PC-9 (cell line): ENCODE results near the gene NOD1. TPM values are rescaled to one million over a fixed set of nuclear protein-coding genes. Genes with fewer than 3 reads are reported as not detected.

ENCODE experiments used
- BruUV-seq: library from RNA; stranded (reverse); fragments of 400-500 nt; replicated peaks from 2 replicates; lab custom pipeline; 2021; lab: Mats Ljungman, UMichigan
- CTCF ChIA-PET: fragments of 300-600 bp; sonication (Branson Sonifier 250); formaldehyde crosslinking; loops from one replicate; lab custom pipeline; 2022; ENCODE audit warnings: antibody characterized with exemption; lab: Charles Lee
- POLR2A ChIA-PET: fragments of 300-600 bp; sonication (Branson Sonifier 250); formaldehyde crosslinking; loops from one replicate; lab custom pipeline; 2022; ENCODE audit warnings: antibody characterized with exemption; ENCODE audit not compliant: unreplicated experiment; lab: Charles Lee
- DNase-seq, 2 experiments: peaks; one replicate each; pipeline versions ENCODE4 v3.0.0 to v3.0.0-alpha.2; 2015 to 2022; ENCODE audit warnings: mixed read lengths in 1 of 2
- H2AFZ ChIP-seq: fragments of 200-600 bp; sonication (generic); 2 replicates; pipeline ENCODE4 v1.8.1; 2017; ENCODE audit warnings: antibody characterized with exemption
- H3F3A ChIP-seq: fragments of 200-600 bp; sonication (generic); 2 replicates; pipeline ENCODE4 v1.8.1; 2017; ENCODE audit warnings: antibody characterized with exemption, mild to moderate bottlenecking, low read depth; ENCODE audit not compliant: insufficient read depth
- H3K27ac ChIP-seq: fragments of 200-600 bp; sonication (generic); 2 replicates; pipeline ENCODE4 v1.6.1; 2016; ENCODE audit warnings: mixed run types
- H3K27me3 ChIP-seq: fragments of 200-600 bp; sonication (generic); 2 replicates; pipeline ENCODE4 v1.6.1; 2016; ENCODE audit warnings: low read depth, mixed run types; ENCODE audit not compliant: insufficient read depth
- H3K36me3 ChIP-seq: fragments of 200-600 bp; sonication (generic); 2 replicates; pipeline ENCODE4 v1.6.1; 2016; ENCODE audit warnings: low read depth, mixed run types
- H3K4me1 ChIP-seq: fragments of 200-600 bp; sonication (generic); replicated peaks from 2 replicates; pipeline ENCODE4 v1.6.1; 2016; ENCODE audit warnings: mixed run types; ENCODE audit not compliant: insufficient read depth
- H3K4me2 ChIP-seq: fragments of 200-600 bp; sonication (generic); 2 replicates; pipeline ENCODE4 v1.6.1; 2017; ENCODE audit warnings: mixed run types
- H3K4me3 ChIP-seq: fragments of 200-600 bp; sonication (generic); 2 replicates; pipeline ENCODE4 v1.6.1; 2016; ENCODE audit warnings: mixed run types
- H3K79me2 ChIP-seq: fragments of 200-600 bp; sonication (generic); 2 replicates; pipeline ENCODE4 v1.6.1; 2017; ENCODE audit warnings: low read depth, mixed run types
- H3K9me2 ChIP-seq: fragments of 200-600 bp; sonication (generic); 2 replicates; pipeline ENCODE4 v1.8.1; 2017; ENCODE audit warnings: mild to moderate bottlenecking; ENCODE audit not compliant: insufficient read depth
- H3K9me3 ChIP-seq: fragments of 200-600 bp; sonication (generic); 2 replicates; pipeline ENCODE4 v1.8.1; 2016; ENCODE audit warnings: low read depth; ENCODE audit not compliant: insufficient read depth
- H4K20me1 ChIP-seq: fragments of 200-600 bp; sonication (generic); 2 replicates; pipeline ENCODE4 v1.8.1; 2017; ENCODE audit not compliant: insufficient read depth
- CTCF ChIP-seq: fragments of 200-600 bp; sonication (generic); conservative IDR thresholded peaks from 2 replicates; pipeline ENCODE4 v1.6.1; 2017; ENCODE audit warnings: mixed run types, antibody characterized with exemption, mild to moderate bottlenecking, moderate library complexity
- EZH2 ChIP-seq: fragments of 200-600 bp; sonication (generic); IDR thresholded peaks from 2 replicates; pipeline ENCODE4 v1.8.0; 2017; ENCODE audit warnings: antibody characterized with exemption, low read depth
- intact Hi-C: fragments of 100-400 bp; cut with micrococcal nuclease; formaldehyde crosslinking; loops from one replicate; pipeline ENCODE4 v1.10.0; 2022; ENCODE audit not compliant: unreplicated experiment
- total RNA-seq: library from RNA; stranded (reverse); gene quantifications from 2 replicates; pipeline ENCODE4 v1.2.3, GENCODE V29; 2021

The NOD1 gene
- total RNA-seq, 1 experiment from 2014 or later: 16.5 TPM

GRCh38 chr7:30476459-30477145 is 2.0 kb downstream of the NOD1 start:
- no peak for TF ChIP-seq CTCF
- no peak for TF ChIP-seq EZH2
- H3K9me2 ChIP-seq: no peaks in the 10 kb centered on the region
- no peaks in the 10 kb centered on the region for H3K36me3 ChIP-seq
- no peaks in the 10 kb centered on the region for H4K20me1 ChIP-seq
- H3K4me3 ChIP-seq: no peak overlapping the region
- no peak overlapping the region for H2AFZ ChIP-seq
- DNase-seq: peak in 1 of 2 experiments; percentile 33
- no TSS peak for BruUV-seq
- POLR2A ChIA-PET: no interaction called here
- peaks cover 31% of the 10 kb centered on the region for H3K4me1 ChIP-seq
- CTCF ChIA-PET: interaction anchor here (0.6 kb wide), 1 partner anchor 286 kb away, joined by 7 read pairs; no protein-coding TSS in a partner anchor
- no peaks in the 10 kb centered on the region for H3K27me3 ChIP-seq
- H3K4me2 ChIP-seq: peak overlapping the region; percentile 95; the same call in 1 of the 2 replicates
- intact Hi-C loops: loop anchor here (5.0 to 10.0 kb wide), 2 partner anchors 86 to 852 kb away; no protein-coding TSS in a partner anchor
- H3K79me2 ChIP-seq: peaks cover 45% of the 10 kb centered on the region
- no peaks in the 10 kb centered on the region for H3K9me3 ChIP-seq
- H3F3A ChIP-seq: peaks cover 24% of the 10 kb centered on the region; the same call in 1 of the 2 replicates
- no peak overlapping the region for H3K27ac ChIP-seq

GRCh38 chr7:30475580-30475979 is 3.0 kb downstream of the NOD1 start:
- H3K79me2 ChIP-seq: peaks cover 46% of the 10 kb centered on the region
- DNase-seq: peak in 1 of 2 experiments; percentile 29
- no peaks in the 10 kb centered on the region for H3K9me3 ChIP-seq
- no peak overlapping the region for H3K4me3 ChIP-seq
- H4K20me1 ChIP-seq: no peaks in the 10 kb centered on the region
- H3K4me2 ChIP-seq: no peak overlapping the region
- H3K27ac ChIP-seq: no peak overlapping the region
- CTCF ChIA-PET: no interaction called here
- H3K4me1 ChIP-seq: peaks cover 31% of the 10 kb centered on the region
- no peaks in the 10 kb centered on the region for H3K27me3 ChIP-seq
- H3K36me3 ChIP-seq: no peaks in the 10 kb centered on the region
- no peak overlapping the region for H2AFZ ChIP-seq
- no peaks in the 10 kb centered on the region for H3K9me2 ChIP-seq
- intact Hi-C loops: loop anchor here (5.0 to 10.0 kb wide), 2 partner anchors 87 to 851 kb away; no protein-coding TSS in a partner anchor
- POLR2A ChIA-PET: no interaction called here
- H3F3A ChIP-seq: peaks cover 24% of the 10 kb centered on the region; the same call in 1 of the 2 replicates
- BruUV-seq: no TSS peak
- TF ChIP-seq CTCF: no peak
- TF ChIP-seq EZH2: no peak

GRCh38 chr7:30474893-30475292 is 3.7 kb downstream of the NOD1 start:
- Histone ChIP-seq H3F3A (peaks cover 23% of the 10 kb centered on the region; the same call in 1 of the 2 replicates), H3K4me2 (no peak overlapping the region), H3K36me3 (no peaks in the 10 kb centered on the region), H3K4me1 (peaks cover 31% of the 10 kb centered on the region), H2AFZ (no peak overlapping the region), H3K4me3 (no peak overlapping the region), H4K20me1 (no peaks in the 10 kb centered on the region), H3K79me2 (peaks cover 48% of the 10 kb centered on the region), H3K27ac (no peak overlapping the region), H3K9me3 (no peaks in the 10 kb centered on the region), H3K9me2 (no peaks in the 10 kb centered on the region), H3K27me3 (no peaks in the 10 kb centered on the region)
- DNase-seq: no peak
- BruUV-seq: no TSS peak
- ChIA-PET CTCF (interaction anchor here (0.5 to 0.6 kb wide), 2 partner anchors 64 to 384 kb away, joined by 4 to 6 read pairs; no protein-coding TSS in a partner anchor), POLR2A (no interaction called here)
- TF ChIP-seq CTCF (no peak), EZH2 (no peak)
- intact Hi-C loops: loop anchor here (5.0 to 10.0 kb wide), 2 partner anchors 87 to 850 kb away; no protein-coding TSS in a partner anchor
